ENCODE results near the gene PRR20G. TPM values are rescaled to one million over a fixed set of nuclear protein-coding genes. Genes with fewer than 3 reads are reported as not detected.

PRR20G gene
- total RNA-seq, 1 donor from 2014 or later, result not detected

Other genes with a start within 250 kb of the PRR20G start
- not detected in 2 replicates for gene PRR23E, start 94.9 kb downstream of the PRR20G start, total RNA-seq